Measurements from ENCODE around the gene STK39. TPM values are rescaled to one million over a fixed set of nuclear protein-coding genes. Genes with fewer than 3 reads are reported as not detected.

Gene STK39
- total RNA-seq, 1 experiment from 2014 or later = 22.1 TPM

- Histone ChIP-seq H3K18ac (ENCODE audit: insufficient read length, low read depth, low read length) (no peak overlapping the region), H2AK5ac (ENCODE audit: insufficient read length, low read length) (no peak overlapping the region), H3K4me2 (ENCODE audit: insufficient read depth, insufficient read length, low read length) (no peak overlapping the region), H3K23ac (ENCODE audit: insufficient read length, low read depth, low read length) (no peak overlapping the region), H4K91ac (ENCODE audit: insufficient read length, low read depth, low read length) (no peak overlapping the region), H2BK5ac (ENCODE audit: insufficient read length, low read length) (no peak overlapping the region), H2BK120ac (ENCODE audit: low read depth, low read length, poor library complexity, severe bottlenecking) (no peak overlapping the region), H3T11ph (ENCODE audit: low read length) (no peak overlapping the region), H4K20me1 (ENCODE audit: control insufficient read depth, insufficient read depth, insufficient read length) (no peaks in the 10 kb centered on the region), H3K4ac (ENCODE audit: low read depth, low read length) (no peak overlapping the region), H2AFZ (ENCODE audit: low read length) (no peak overlapping the region), H2BK20ac (ENCODE audit: low read depth, low read length, poor library complexity, severe bottlenecking) (no peak overlapping the region), H3K23me2 (ENCODE audit: insufficient read length, low read depth, low read length, poor library complexity, severe bottlenecking) (no peaks in the 10 kb centered on the region), H3K9me3 (ENCODE audit: control insufficient read depth, low read depth, low read length) (no peaks in the 10 kb centered on the region), H3K9ac (ENCODE audit: extremely low read depth, insufficient read length, low read length) (no peak overlapping the region), H3K27ac (ENCODE audit: insufficient read length, low read depth, low read length) (no peak overlapping the region), H3K79me2 (ENCODE audit: insufficient read depth, low read length) (no peaks in the 10 kb centered on the region), H3K56ac (ENCODE audit: insufficient read length, low read depth, low read length) (no peak overlapping the region), H3K79me1 (ENCODE audit: insufficient read depth, low read depth, low read length, poor library complexity, severe bottlenecking) (no peaks in the 10 kb centered on the region), H2BK15ac (ENCODE audit: low read depth, low read length) (no peak overlapping the region), H3K14ac (ENCODE audit: insufficient read depth, low read length) (no peak overlapping the region), H3K4me1 (ENCODE audit: insufficient read depth, low read length) (no peaks in the 10 kb centered on the region), H4K5ac (ENCODE audit: insufficient read length, low read depth, low read length) (no peak overlapping the region), H3K27me3 (ENCODE audit: insufficient read depth, low read length) (no peaks in the 10 kb centered on the region), H4K8ac (replicated peaks; ENCODE audit: insufficient read length, low read depth, low read length) (no peak overlapping the region), H2BK12ac (ENCODE audit: insufficient read length, low read depth, low read length) (no peak overlapping the region)
- Mint-ChIP-seq H3K4me3 (no peak overlapping the region), H3K9me3 (no peaks in the 10 kb centered on the region), H3K4me1 (peaks cover 13% of the 10 kb centered on the region in 2 experiments), H3K36me3 (ENCODE audit: insufficient read depth in 1 of 3, low read depth in 3 of 3) (no peaks in the 10 kb centered on the region; a peak in 2 of 7 replicates), H3K27me3 (ENCODE audit: low read depth) (no peaks in the 10 kb centered on the region), H3K27ac (no peak overlapping the region)
- no peak for TF ChIP-seq CTCF (conservative IDR thresholded peaks at IDR 0.05)
- WGBS (ENCODE audit: extremely low coverage, insufficient read length, low lambda C conversion rate) = no CpG with 5 or more reads among the region's 3 CpGs
- DNase-seq = no peak
Measured at GRCh38 chr2:167914969-167915368, 332.4 kb downstream of the STK39 start.
